ENCODE data around the gene AGAP1.

AGAP1 gene

DNA sequence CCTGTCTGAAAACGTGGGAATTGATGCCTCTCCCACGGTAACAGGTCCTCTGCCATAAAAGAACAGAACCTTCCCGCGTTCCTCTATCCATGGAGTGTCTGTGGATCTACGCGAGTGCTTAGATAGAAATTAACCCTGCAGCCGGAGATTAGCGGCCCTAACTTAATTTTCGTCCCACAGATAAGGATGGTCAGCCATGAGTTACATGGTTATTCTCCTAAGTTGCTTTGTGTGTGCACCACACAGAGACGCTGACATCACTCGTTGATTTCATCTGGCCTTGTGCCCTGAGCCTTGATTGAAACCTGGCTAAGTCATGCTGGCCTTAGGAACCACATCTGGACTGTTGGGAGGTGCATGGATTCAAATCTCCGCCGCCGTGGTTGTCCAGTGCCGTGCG lies 542.2 kb downstream of the AGAP1 start:
- FAIRE-seq: no peak
- DNase-seq (ENCODE audit: insufficient read length, low spot score): no peak

DNA sequence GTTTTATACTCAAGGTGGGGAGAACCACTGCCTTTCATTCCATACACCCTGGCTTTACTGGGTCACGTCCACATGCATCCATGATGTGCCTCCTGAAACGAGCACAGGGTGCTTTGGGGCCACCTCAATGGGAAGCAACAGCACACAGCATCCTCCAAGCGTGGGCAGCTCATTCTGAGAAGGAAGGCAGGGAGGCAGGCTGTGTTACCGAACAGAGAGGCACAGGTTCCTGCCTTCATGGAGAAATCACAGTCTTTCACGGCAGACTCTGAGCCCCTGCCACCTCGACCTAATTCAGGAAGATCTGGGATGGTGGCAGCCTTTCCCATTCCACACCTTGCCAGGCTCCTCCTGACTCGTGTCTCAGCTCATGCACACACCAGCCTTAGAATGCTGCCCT lies 544.3 kb downstream of the AGAP1 start:
- FAIRE-seq (no peak), DNase-seq (ENCODE audit: insufficient read length, low spot score) (no peak)

DNA sequence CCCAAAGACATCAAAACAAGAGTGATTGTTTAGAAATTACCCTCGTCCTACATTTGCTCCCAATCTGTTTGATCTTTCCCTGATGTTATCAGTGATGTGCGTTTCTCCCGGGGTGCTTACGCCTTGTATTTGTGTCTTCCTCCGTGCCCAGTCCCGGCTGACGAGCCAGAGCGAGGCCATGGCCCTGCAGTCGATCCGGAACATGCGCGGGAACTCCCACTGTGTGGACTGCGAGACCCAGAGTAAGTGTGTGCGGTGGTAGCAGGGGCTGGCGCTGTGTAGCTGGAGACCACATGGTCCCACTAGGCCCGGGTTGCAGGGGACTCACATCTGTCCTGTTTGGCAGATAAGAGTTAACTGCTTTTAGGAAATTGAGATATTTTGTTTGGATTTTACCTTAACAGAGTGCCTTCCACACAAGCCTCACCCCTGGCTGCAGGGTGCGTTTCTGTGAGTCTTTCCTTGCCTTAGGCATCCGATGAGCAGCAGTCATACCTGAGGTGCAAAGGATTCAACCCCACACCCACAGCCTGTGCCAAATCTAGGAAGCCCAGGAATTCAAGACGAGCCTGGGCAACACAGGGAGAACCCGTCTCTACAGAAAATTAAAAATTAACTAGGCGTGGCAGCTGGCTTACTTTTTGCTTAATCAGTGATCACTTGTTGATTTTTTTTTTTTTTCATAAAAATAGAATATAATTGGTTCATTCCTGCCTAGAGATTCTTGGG lies 546.9 kb downstream of the AGAP1 start:
- DNase-seq (ENCODE audit: insufficient read length, low spot score) (no peak), FAIRE-seq (no peak)

DNA sequence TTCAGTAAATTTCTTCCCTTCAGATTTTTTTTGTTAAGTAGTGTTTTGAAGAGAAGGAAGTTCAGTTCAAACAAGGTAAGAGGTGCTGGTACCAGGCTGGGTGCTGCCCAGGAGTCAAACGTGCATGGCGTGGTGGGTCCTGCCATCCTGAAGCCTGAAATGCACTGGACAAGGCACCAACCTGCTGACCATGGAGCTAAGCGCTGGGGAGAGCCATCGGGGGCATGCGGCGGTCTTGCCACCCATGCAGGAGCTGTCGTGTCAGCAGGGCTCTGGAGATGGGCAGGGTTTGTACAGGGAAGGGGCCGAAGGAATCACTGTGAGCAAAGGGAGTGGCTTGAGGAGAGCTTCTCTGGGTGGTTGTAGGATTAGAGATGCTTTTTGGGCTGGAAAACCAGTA lies 547.8 kb downstream of the AGAP1 start:
- no peak for DNase-seq (ENCODE audit: insufficient read length, low spot score)
- FAIRE-seq: no peak

- DNase-seq (ENCODE audit: insufficient read length, low spot score) (no peak), FAIRE-seq (no peak)
These were observed 548.2 kb downstream of the AGAP1 start for GRCh38 chr2:236042087-236042486.

- DNase-seq (ENCODE audit: insufficient read length, low spot score): no peak
- no peak for FAIRE-seq
These were observed 550.3 kb downstream of the AGAP1 start for GRCh38 chr2:236044191-236044590.

- DNase-seq (ENCODE audit: insufficient read length, low spot score) (no peak), FAIRE-seq (no peak)
These were observed 551.7 kb downstream of the AGAP1 start for GRCh38 chr2:236045251-236046235.

GRCh38 chr2:236046715-236047114 lies 552.9 kb downstream of the AGAP1 start:
- DNase-seq (ENCODE audit: insufficient read length, low spot score): no peak
- FAIRE-seq: no peak

DNA sequence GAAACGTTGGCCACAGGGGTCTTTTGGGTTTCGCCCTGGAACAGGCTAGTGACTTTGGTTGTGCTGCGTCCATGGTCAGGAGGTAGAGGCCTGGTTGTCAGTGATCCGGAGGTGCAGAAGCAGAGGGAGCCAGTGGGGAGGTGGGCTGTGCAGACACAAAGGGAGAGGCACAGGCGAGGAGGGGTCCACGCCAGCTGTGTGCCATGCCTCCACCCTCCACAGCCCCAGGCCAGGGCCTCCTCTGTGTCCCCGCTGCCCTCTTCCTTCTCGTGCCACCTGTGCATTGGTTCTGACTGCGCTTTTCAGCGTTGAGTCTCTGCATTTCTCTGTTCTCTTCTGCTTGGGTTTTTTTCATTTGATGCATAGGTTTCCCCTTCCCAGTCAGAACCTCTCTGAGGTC lies 553.3 kb downstream of the AGAP1 start:
- DNase-seq (ENCODE audit: insufficient read length, low spot score): no peak
- FAIRE-seq: no peak

DNA sequence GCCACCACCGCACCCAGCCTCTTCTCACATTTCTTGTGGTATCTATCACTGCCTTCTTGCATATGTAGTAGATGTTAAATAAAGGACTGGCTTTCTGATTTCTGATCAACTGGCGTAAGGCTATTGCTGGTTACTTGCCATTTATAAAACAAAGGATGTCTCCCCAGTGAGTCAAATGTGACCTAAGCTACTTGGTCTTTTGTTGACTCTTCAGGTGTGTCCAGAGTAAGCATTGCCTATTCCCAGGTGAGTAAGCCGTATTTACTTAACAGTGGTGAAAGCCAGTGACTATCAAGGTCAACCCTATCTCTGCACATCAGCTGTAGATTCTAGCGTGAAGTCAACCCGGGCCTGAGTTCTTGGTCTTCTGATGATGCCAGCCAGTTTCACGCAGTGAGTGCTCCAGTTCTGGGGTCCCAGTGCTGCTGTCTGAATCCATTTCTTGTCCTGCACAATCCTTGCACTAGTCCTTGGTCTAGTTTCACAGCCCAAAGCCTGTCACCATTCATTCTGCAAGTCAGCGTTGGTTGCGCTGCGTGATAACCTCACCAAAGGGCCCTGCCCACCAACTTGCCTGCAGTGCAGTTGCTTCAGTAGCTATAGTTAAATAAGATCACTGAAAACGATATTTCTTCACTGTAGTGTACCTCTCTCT lies 554.2 kb downstream of the AGAP1 start:
- FAIRE-seq: no peak
- DNase-seq (ENCODE audit: insufficient read length, low spot score): no peak

DNA sequence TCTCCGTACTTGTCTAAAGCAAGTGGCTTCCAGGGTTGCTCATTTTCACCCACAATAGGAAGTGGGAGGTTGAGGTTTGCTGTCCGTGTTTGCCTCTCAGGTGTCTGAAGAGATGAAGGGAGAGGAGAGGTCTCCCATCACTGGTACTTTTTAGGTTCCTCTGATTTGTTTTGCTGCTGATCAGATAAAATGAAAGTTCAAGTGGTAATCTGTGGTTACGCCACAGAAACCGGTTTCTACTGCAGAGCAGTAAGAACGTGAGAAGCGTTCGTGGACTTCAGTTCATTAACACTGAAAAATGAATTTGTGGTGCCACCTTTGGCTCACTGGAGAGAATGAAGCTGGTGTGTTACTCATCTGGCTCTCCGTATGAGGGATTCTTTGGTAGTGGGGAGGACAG lies 556.1 kb downstream of the AGAP1 start:
- no peak for FAIRE-seq
- DNase-seq (ENCODE audit: insufficient read length, low spot score): no peak

GRCh38 chr2:236051351-236051750 lies 557.5 kb downstream of the AGAP1 start:
- DNase-seq (ENCODE audit: insufficient read length, low spot score) (no peak), FAIRE-seq (no peak)

- DNase-seq (ENCODE audit: insufficient read length, low spot score): no peak
- FAIRE-seq: no peak
These were observed 558.0 kb downstream of the AGAP1 start for GRCh38 chr2:236051806-236052205.

DNA sequence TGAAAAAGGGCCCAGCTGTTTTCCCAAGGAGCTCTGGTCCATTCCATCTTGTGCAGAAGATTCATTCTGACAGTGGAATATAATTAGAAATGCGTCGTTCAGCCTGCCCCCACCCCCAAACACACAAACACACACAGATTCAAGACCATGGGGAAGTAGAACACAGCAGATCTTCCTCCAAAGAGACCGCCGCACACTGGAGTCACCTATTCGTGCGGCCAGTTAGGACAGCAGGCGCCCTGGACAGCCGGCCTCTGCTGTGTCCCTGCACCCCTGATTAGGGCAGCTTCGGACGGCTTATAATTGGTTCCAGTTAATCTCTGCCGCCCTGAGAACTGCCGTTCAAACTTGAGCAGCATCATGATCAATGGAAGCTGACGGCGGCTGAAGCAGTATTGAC lies 558.4 kb downstream of the AGAP1 start:
- FAIRE-seq (no peak), DNase-seq (ENCODE audit: insufficient read length, low spot score) (no peak)

- no peak for DNase-seq (ENCODE audit: insufficient read length, low spot score)
- FAIRE-seq: no peak
These were observed 559.3 kb downstream of the AGAP1 start for GRCh38 chr2:236052926-236053821.

DNA sequence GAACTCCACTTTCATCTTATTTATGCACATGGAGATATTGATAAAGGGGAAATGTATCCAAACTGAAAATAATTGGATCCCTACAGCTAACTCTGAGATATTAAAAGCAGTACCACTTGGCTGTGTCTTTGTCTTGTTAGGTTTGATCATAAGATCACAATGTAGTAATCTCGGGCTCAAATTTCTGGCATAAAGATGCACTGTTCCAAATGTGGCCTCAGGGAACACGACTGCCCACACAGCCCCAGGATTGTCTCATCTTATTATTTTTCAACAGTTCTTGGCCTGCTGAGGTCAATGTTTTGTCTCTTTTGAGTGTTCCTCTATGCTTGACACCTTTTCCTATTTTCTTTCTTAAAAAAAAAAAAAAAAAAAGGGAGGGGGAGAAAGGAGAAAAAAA lies 560.3 kb downstream of the AGAP1 start:
- FAIRE-seq: no peak
- no peak for DNase-seq (ENCODE audit: insufficient read length, low spot score)

GRCh38 chr2:236054621-236055305 lies 560.9 kb downstream of the AGAP1 start:
- no peak for FAIRE-seq

GRCh38 chr2:236055471-236055870 lies 561.6 kb downstream of the AGAP1 start:
- FAIRE-seq (no peak), DNase-seq (ENCODE audit: insufficient read length, low spot score) (no peak)

More at GRCh38 chr2:236054621-236055305, 560.9 kb downstream of the AGAP1 start:
- DNase-seq (ENCODE audit: insufficient read length, low spot score): no peak

GRCh38 chr2:236056141-236056540 lies 562.3 kb downstream of the AGAP1 start:
- no peak for DNase-seq (ENCODE audit: insufficient read length, low spot score)
- no peak for FAIRE-seq

- DNase-seq (ENCODE audit: insufficient read length, low spot score) (no peak), FAIRE-seq (no peak)
These were observed 563.5 kb downstream of the AGAP1 start for GRCh38 chr2:236057375-236057774.
